ENCODE results near the gene PACRG.

Gene PACRG

DNA sequence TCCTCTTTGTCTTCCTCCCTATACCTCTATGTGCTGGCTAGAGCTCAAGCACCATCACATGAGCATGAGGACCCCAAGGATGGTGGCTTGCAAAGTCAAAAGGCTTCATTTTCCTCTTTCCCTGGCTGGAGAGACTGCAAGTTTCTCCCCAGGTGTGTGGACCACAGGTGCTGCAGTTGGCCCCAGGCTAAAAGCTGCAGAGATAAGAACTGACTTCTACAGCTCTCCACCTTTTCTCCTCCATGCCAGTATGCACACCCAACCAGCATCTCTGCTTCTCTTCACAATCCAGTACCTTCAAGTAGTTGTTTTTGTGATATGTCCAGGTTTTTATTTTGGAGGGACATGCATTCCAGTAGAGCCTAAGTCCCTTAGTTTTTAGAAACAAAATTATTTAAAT, 29.3 kb upstream of the PACRG start:
- ChIA-PET POLR2A (no interaction called here), CTCF (no interaction called here)
- no peak overlapping the region for H3K4me3 ChIP-seq (ENCODE audit: low read depth, low read length)
- TF ChIP-seq, protein P1, sequence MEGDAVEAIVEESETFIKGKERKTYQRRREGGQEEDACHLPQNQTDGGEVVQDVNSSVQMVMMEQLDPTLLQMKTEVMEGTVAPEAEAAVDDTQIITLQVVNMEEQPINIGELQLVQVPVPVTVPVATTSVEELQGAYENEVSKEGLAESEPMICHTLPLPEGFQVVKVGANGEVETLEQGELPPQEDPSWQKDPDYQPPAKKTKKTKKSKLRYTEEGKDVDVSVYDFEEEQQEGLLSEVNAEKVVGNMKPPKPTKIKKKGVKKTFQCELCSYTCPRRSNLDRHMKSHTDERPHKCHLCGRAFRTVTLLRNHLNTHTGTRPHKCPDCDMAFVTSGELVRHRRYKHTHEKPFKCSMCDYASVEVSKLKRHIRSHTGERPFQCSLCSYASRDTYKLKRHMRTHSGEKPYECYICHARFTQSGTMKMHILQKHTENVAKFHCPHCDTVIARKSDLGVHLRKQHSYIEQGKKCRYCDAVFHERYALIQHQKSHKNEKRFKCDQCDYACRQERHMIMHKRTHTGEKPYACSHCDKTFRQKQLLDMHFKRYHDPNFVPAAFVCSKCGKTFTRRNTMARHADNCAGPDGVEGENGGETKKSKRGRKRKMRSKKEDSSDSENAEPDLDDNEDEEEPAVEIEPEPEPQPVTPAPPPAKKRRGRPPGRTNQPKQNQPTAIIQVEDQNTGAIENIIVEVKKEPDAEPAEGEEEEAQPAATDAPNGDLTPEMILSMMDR (IDR thresholded peaks at IDR 0.05; ENCODE audit: insufficient read depth, low read length, missing control alignments) = no peak
- no peak for DNase-seq (ENCODE audit: low read depth, low spot score)

DNA sequence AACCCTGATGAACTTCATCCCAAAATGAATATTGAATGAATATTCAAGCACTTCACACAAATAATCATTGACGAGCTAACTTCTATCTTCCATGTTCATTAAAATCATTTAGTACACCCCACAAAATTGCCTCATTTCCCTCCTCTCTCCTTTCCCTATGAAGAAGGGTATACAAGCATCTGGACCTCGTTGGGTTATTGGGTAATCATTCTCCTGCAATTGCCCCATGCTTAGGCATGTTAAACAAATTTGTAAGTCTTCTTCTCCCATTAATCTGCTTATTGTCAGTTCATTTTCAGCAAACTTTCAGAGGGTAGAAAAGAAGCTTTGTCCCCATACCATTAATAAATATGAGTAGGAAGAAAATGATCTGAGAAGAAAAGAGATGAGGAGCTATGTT, 27.8 kb upstream of the PACRG start:
- CTCF ChIA-PET = no interaction called here
- POLR2A ChIA-PET = no interaction called here
- no peak overlapping the region for H3K4me3 ChIP-seq (ENCODE audit: low read depth, low read length)
- no peak for DNase-seq (ENCODE audit: low read depth, low spot score)
- TF ChIP-seq, protein P1 (IDR thresholded peaks at IDR 0.05; ENCODE audit: insufficient read depth, low read length, missing control alignments) = no peak

DNA sequence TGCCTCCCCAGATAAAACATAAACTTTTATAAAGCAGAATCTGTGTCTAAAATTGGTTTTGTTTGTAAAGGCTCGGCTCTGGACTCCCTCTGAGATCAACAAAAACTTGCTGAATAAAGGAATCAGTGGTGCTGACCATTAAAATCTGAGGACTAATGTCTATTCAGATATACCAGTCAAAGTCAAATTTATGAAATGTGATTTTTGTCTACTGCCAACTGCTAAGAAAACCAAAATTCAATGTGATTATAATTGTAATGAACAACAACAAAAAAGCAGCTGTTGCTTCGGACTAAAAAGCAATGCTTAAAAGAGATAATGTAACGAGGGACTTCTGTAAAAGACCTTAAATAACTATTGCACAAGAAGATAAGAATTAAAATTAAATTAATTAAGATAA, 26.8 kb upstream of the PACRG start:
- ChIA-PET CTCF (no interaction called here), POLR2A (no interaction called here)
- TF ChIP-seq, protein P1 (IDR thresholded peaks at IDR 0.05; ENCODE audit: insufficient read depth, low read length, missing control alignments) = no peak
- no peak for DNase-seq (ENCODE audit: low read depth, low spot score)
- H3K4me3 ChIP-seq (ENCODE audit: low read depth, low read length) = no peak overlapping the region

DNA sequence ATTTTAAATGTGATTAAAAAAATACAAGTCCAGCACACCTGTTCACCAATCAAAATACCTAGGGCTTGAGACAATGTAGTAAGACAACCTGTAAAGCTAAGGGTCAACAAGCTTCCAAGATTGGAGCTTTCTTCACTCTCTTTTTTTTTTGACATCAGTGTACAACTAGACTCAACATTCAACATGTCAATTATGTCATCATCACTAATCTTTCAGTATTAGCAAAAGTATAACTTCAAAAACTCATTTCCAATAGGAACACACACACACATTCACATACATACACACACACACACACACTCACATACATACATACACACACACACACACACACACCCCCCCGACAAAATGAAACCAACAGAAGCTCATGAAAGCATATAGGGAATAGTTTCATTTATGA, 26.2 kb upstream of the PACRG start:
- H3K4me3 ChIP-seq (ENCODE audit: low read depth, low read length) = no peak overlapping the region
- CTCF ChIA-PET = no interaction called here
- TF ChIP-seq, protein P1 (IDR thresholded peaks at IDR 0.05; ENCODE audit: insufficient read depth, low read length, missing control alignments) = no peak
- POLR2A ChIA-PET = no interaction called here
- no peak for DNase-seq (ENCODE audit: low read depth, low spot score)

DNA sequence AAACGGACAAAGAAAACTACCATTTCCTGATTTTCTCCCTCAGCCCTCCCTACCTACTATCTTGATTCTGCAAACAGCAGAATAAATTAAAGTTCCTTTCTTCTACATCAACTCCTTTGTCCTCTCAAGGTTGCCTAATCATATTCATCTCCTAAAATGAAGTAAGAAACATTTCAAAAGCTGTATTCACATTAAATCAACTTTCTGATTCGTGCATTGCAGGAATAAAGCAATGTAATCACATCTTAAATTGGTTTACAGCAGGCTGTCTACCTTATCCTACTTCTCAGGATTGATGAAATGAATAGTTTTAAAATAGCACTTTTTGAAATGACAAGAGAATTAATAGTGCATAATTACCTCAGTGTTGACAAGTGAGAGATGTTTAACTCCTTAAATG, 25.3 kb upstream of the PACRG start:
- TF ChIP-seq, protein P1 (IDR thresholded peaks at IDR 0.05; ENCODE audit: insufficient read depth, low read length, missing control alignments) = no peak
- ChIA-PET CTCF (no interaction called here), POLR2A (no interaction called here)
- no peak for DNase-seq (ENCODE audit: low read depth, low spot score)
- no peak overlapping the region for H3K4me3 ChIP-seq (ENCODE audit: low read depth, low read length)

DNA sequence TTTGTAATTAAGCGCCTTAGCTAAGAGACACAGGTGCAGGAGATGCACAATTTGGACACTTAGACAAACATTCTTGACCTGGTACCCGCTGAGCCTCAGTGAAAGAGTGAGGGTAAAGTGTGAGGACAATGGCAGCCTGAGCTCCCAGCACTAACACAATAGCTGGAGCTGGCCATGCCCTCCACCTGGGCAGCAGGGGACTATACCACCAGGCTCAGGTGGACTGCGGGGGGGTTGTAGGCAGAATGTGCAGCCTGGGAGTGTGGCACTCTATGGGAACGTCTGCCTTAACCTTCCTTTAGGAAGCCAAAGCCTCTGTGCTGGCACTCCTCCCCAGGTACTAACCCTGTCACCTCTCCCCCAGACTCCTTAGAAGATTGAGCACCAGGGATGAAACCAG, 23.8 kb upstream of the PACRG start:
- ChIA-PET POLR2A (no interaction called here), CTCF (no interaction called here)
- TF ChIP-seq, protein P1 (IDR thresholded peaks at IDR 0.05; ENCODE audit: insufficient read depth, low read length, missing control alignments) = no peak

More for the DNA sequence above, 23.8 kb upstream of the PACRG start:
- DNase-seq (ENCODE audit: low read depth, low spot score) = no peak
- H3K4me3 ChIP-seq (ENCODE audit: low read depth, low read length) = no peak overlapping the region

Measured in AG04449 (cell line).